Mucosa of descending colon (tissue), 3 donors: ENCODE results near the gene FNDC11. TPM values are rescaled to one million over a fixed set of nuclear protein-coding genes. Genes with fewer than 3 reads are reported as not detected.

Source experiments
- ATAC-seq: fragments of 200-7000 bp; cut with Tn5 transposase; one replicate; pipeline ENCODE4 v1.9.1; 2020; ENCODE audit warnings: mild to moderate bottlenecking, moderate library complexity
- DNase-seq, 3 donors: peaks; one replicate each; pipeline ENCODE4 v3.0.0-alpha.2; 2020
- H3K36me3 ChIP-seq: fragments of 200-600 bp; one replicate; pipeline ENCODE4 v1.8.0; 2021; ENCODE audit warnings: low read depth, mild to moderate bottlenecking
- H3K4me1 ChIP-seq: fragments of 200-600 bp; one replicate; pipeline ENCODE4 v1.8.0; 2021; ENCODE audit warnings: low read depth, mild to moderate bottlenecking
- H3K4me3 ChIP-seq: fragments of 200-600 bp; one replicate; pipeline ENCODE4 v1.8.0; 2021; ENCODE audit warnings: mild to moderate bottlenecking
- H3K9me3 ChIP-seq: fragments of 200-600 bp; one replicate; pipeline ENCODE4 v1.8.0; 2021; ENCODE audit warnings: mild to moderate bottlenecking
- CTCF ChIP-seq: fragments of 200-600 bp; IDR thresholded peaks from one replicate; pipeline ENCODE4 v1.8.0; 2022; ENCODE audit warnings: antibody characterized with exemption, mild to moderate bottlenecking
- intact Hi-C, 2 donors: fragments of 100-400 bp; cut with DNase I in 1 of 2; cut with micrococcal nuclease in 1 of 2; formaldehyde crosslinking; loops; one replicate each; pipeline versions ENCODE4 v1.11.0 to v1.11.1; 2022; cut with DNase I, micrococcal nuclease
- total RNA-seq, 3 donors: library from RNA; stranded (reverse); fragmentation: NEBNext Ultra II Directional in 2 of 3; extraction: Animal tissue kit (Norgen Biotek cat#: 25700) in 2 of 3; gene quantifications; one replicate each; pipeline versions ENCODE4 v1.2.1 to v1.2.4, GENCODE V29; 2021 to 2023
- donor health status: DM: no; HTN: no; CAD: no; lungs with moderate emphysema.
- donor health status: DM: no; HTN: no; CAD: no.
- donor health status: DM: no; HTN: yes; CAD: no.

Gene FNDC11
- total RNA-seq, 3 donors from 2014 or later = 0.19 to 0.25 TPM; not detected in 1

GRCh38 chr20:63546256-63546955 lies 7.6 kb upstream of the FNDC11 start:
- intact Hi-C loops = no loop called here
- no peaks in the 10 kb centered on the region for H3K36me3 ChIP-seq
- DNase-seq (no peak), ATAC-seq (no peak)
- H3K9me3 ChIP-seq = no peaks in the 10 kb centered on the region
- H3K4me1 ChIP-seq = peaks cover 33% of the 10 kb centered on the region
- TF ChIP-seq CTCF = no peak
- H3K4me3 ChIP-seq = no peak overlapping the region

- H3K4me1 ChIP-seq = peaks cover 33% of the 10 kb centered on the region
- H3K4me3 ChIP-seq = no peak overlapping the region
- intact Hi-C loops = no loop called here
- DNase-seq = no peak
- no peak for TF ChIP-seq CTCF
- ATAC-seq = no peak
- H3K36me3 ChIP-seq = no peaks in the 10 kb centered on the region
- H3K9me3 ChIP-seq = no peaks in the 10 kb centered on the region
These were observed 6.8 kb upstream of the FNDC11 start for GRCh38 chr20:63546956-63547724.

- Histone ChIP-seq H3K4me3 (no peak within 1 kb of the TSS), H3K9me3 (no peaks in the 10 kb centered on the region), H3K36me3 (no peaks in the 10 kb centered on the region), H3K4me1 (peaks cover 33% of the 10 kb centered on the region)
- intact Hi-C loops = no loop called here
- no peak for TF ChIP-seq CTCF
- ATAC-seq (peak; percentile 6), DNase-seq (no peak)
These were observed 6.1 kb upstream of the FNDC11 start, which contains the start of gene SRMS for GRCh38 chr20:63547725-63548480. TSS of gene SRMS (minus strand) at chr20:63547749. CDS start at chr20:63547463, 286 bp downstream.

DNA sequence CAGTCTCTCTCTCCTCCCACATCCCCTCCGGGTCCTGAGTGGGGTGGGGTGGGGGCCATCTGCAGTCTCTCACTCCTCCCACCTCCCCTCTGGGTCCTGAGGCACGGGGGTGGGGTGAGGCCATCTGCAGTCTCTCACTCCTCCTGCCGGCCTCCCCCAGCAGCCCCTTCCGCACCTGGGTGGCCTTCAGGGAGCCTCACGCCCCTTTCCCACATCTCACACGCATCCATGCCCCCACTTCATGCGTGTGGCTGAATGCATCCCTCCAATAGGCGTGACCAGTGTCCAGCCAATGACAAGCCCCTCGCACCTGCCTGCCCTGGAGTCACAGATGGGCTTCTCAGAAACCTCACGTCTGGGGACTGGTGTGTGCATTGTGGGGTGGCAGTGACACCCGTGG lies 5.4 kb upstream of the FNDC11 start:
- Histone ChIP-seq H3K4me3 (no peak overlapping the region), H3K9me3 (no peaks in the 10 kb centered on the region), H3K4me1 (peaks cover 33% of the 10 kb centered on the region), H3K36me3 (no peaks in the 10 kb centered on the region)
- DNase-seq (no peak), ATAC-seq (no peak)
- intact Hi-C loops = no loop called here
- no peak for TF ChIP-seq CTCF

GRCh38 chr20:63549019-63549418 lies 4.9 kb upstream of the FNDC11 start:
- no peak for TF ChIP-seq CTCF
- DNase-seq (no peak), ATAC-seq (no peak)
- no peaks in the 10 kb centered on the region for H3K9me3 ChIP-seq
- peaks cover 32% of the 10 kb centered on the region for H3K4me1 ChIP-seq
- intact Hi-C loops = no loop called here
- H3K36me3 ChIP-seq = no peaks in the 10 kb centered on the region
- no peak overlapping the region for H3K4me3 ChIP-seq
